A549 (cell line): Measurements from ENCODE around the gene FBN2. TPM values are rescaled to one million over a fixed set of nuclear protein-coding genes. Genes with fewer than 3 reads are reported as not detected.

Experiments used
- ATAC-seq, 2 experiments: fragments of 200-7000 bp in 1 of 2; fragments of >200 bp in 1 of 2; cut with Nextera tagmentation in 1 of 2; cut with Tn5 transposase in 1 of 2; 3 replicates each; pipeline versions ENCODE4 v1.8.0 to v1.9.1; 2018 to 2020; ENCODE audit warnings: mild to moderate bottlenecking in 1 of 2, moderate library complexity in 1 of 2
- CTCF ChIA-PET: fragments of 300-600 bp; sonication (Branson Sonifier 250); formaldehyde crosslinking; extraction: SDS; loops from one replicate; lab custom pipeline; 2021; ENCODE audit warnings: antibody characterized with exemption, inconsistent platforms; lab: Yijun Ruan, JAX
- POLR2A ChIA-PET: fragments of 350-600 bp; formaldehyde crosslinking; extraction: SDS; loops from one replicate; lab custom pipeline; 2021; ENCODE audit warnings: antibody characterized with exemption, inconsistent platforms; lab: Yijun Ruan, JAX
- DNase-seq, 2 experiments: peaks; one replicate each; pipeline versions ENCODE4 v3.0.0 to v3.0.0-alpha.2; 2011 to 2016; ENCODE audit warnings: low read depth in 1 of 2, low spot score in 1 of 2
- FAIRE-seq: peaks from 2 replicates; lab custom pipeline; 2011; peaks lifted over from hg19 to GRCh38; lab: Jason Lieb, UNC
- H3K27ac ChIP-seq, 2 experiments: fragments of >200 bp; sonication (Bioruptor Twin); formaldehyde crosslinking; 3 replicates each; pipeline ENCODE4 v1.5.1; 2016 to 2017
- H3K4me1 ChIP-seq: fragments of >200 bp; sonication (Bioruptor Twin); formaldehyde crosslinking; 3 replicates; pipeline ENCODE4 v1.6.1; 2016
- H3K4me2 ChIP-seq: fragments of >200 bp; sonication (Bioruptor Twin); formaldehyde crosslinking; 3 replicates; pipeline ENCODE4 v1.6.1; 2016
- H3K4me3 ChIP-seq: fragments of >200 bp; sonication (Bioruptor Twin); formaldehyde crosslinking; 3 replicates; pipeline ENCODE4 v1.5.1; 2016
- H3K9me3 ChIP-seq: fragments of >200 bp; sonication (Bioruptor Twin); formaldehyde crosslinking; 3 replicates; pipeline ENCODE4 v1.6.1; 2016
- BHLHE40 ChIP-seq: IDR thresholded peaks from 2 replicates; pipeline ENCODE4 v1.6.1; 2012; ENCODE audit warnings: low read depth, low read length, inconsistent platforms
- CEBPB ChIP-seq, 2 experiments: fragments of >200 bp in 1 of 2; sonication (Bioruptor Twin) in 1 of 2; formaldehyde crosslinking in 1 of 2; IDR thresholded peaks; 2 replicates each; pipeline ENCODE4 v1.6.1; 2012 to 2016
- CHD4 ChIP-seq: fragments of 200-600 bp; sonication (generic); IDR thresholded peaks from 2 replicates; pipeline ENCODE4 v1.6.1; 2016; ENCODE audit warnings: antibody characterized with exemption, mild to moderate bottlenecking, borderline replicate concordance
- CTCF ChIP-seq: fragments of >200 bp; sonication (Bioruptor Twin); formaldehyde crosslinking; IDR thresholded peaks from 3 replicates; pipeline ENCODE4 v1.5.1; 2016
- EHF ChIP-seq: fragments of 250-450 bp; sonication (Bioruptor Pico); IDR thresholded peaks from 2 replicates; pipeline ENCODE4 v1.5.0; 2020; ENCODE audit warnings: mild to moderate bottlenecking
- EHMT2 ChIP-seq: fragments of 200-600 bp; sonication (generic); IDR thresholded peaks from 2 replicates; pipeline ENCODE4 v1.6.1; 2016; ENCODE audit warnings: antibody characterized with exemption, low read depth, mild to moderate bottlenecking, moderate library complexity
- GATA3 ChIP-seq: IDR thresholded peaks from 2 replicates; pipeline ENCODE4 v1.6.1; 2012; ENCODE audit warnings: borderline replicate concordance
- HEYL ChIP-seq: fragments of 250-450 bp; sonication (Bioruptor Pico); IDR thresholded peaks from 2 replicates; pipeline ENCODE4 v1.8.0; 2021; ENCODE audit warnings: mild to moderate bottlenecking, moderate library complexity
- HOXB5 ChIP-seq: fragments of 250-450 bp; sonication (Bioruptor Pico); IDR thresholded peaks from 2 replicates; pipeline ENCODE4 v1.5.0; 2020; ENCODE audit warnings: mild to moderate bottlenecking, moderate library complexity
- KDM5A ChIP-seq: fragments of 200-600 bp; sonication (generic); IDR thresholded peaks from 2 replicates; pipeline ENCODE4 v1.6.1; 2016; ENCODE audit warnings: antibody characterized with exemption, mild to moderate bottlenecking
- NR3C1 ChIP-seq: fragments of >200 bp; sonication (Bioruptor Twin); formaldehyde crosslinking; IDR thresholded peaks from 3 replicates; pipeline ENCODE4 v1.6.1; 2017
- RARB ChIP-seq: fragments of 250-450 bp; sonication (Bioruptor Pico); IDR thresholded peaks from 2 replicates; pipeline ENCODE4 v1.8.0; 2021; ENCODE audit warnings: mild to moderate bottlenecking, moderate library complexity
- RCOR1 ChIP-seq: fragments of 150-350 bp; IDR thresholded peaks from 2 replicates; pipeline ENCODE4 v1.6.1; 2014; ENCODE audit warnings: antibody characterized with exemption, low read length, low read depth
- RFX5 ChIP-seq: fragments of 450-650 bp; IDR thresholded peaks from 2 replicates; pipeline ENCODE4 v1.7.1; 2014; ENCODE audit warnings: antibody characterized with exemption, mild to moderate bottlenecking, moderate library complexity
- SREBF2 ChIP-seq: fragments of 450-650 bp; IDR thresholded peaks from 2 replicates; pipeline ENCODE4 v1.6.1; 2014; ENCODE audit warnings: mild to moderate bottlenecking, moderate library complexity
- TP53 ChIP-seq: fragments of 250-450 bp; sonication (Bioruptor Pico); IDR thresholded peaks from 2 replicates; pipeline ENCODE4 v1.5.0; 2021; ENCODE audit warnings: mild to moderate bottlenecking, moderate library complexity
- ZFP36 ChIP-seq: fragments of 450-650 bp; IDR thresholded peaks from 2 replicates; pipeline ENCODE4 v1.6.1; 2014; ENCODE audit warnings: borderline replicate concordance; ENCODE audit not compliant: partially characterized antibody
- ZNF302 ChIP-seq: fragments of 250-450 bp; sonication (Bioruptor Pico); IDR thresholded peaks from 2 replicates; pipeline ENCODE4 v1.9.0; 2021; ENCODE audit warnings: inconsistent platforms, mild to moderate bottlenecking, moderate library complexity
- WGBS: methylation state at CpG from one replicate; pipeline ENCODE4 v1.1.6; 2017; ENCODE audit errors: missing lambda C conversion rate; 5-methylcytosine and 5-hydroxymethylcytosine counted together
- polyA plus RNA-seq, 4 experiments: library from polyadenylated mRNA; depleted of rRNA in 3 of 4; stranded (reverse); fragments of >200 nt; fragmentation: RNase III in 1 of 4; extraction: RNeasy Plus Mini Kit Qiagen cat#74134 plus additional on column Dnase treatment in 1 of 4; gene quantifications; 2 replicates in 3 of 4; 3 replicates in 1 of 4; pipeline ENCODE4 v1.2.3, GENCODE V29; 2011 to 2017
- TF ChIP-seq, protein P1 (sequence below): fragments of 200-600 bp; sonication (generic); IDR thresholded peaks from 2 replicates; pipeline ENCODE4 v1.6.1; 2016; ENCODE audit warnings: antibody characterized with exemption, mild to moderate bottlenecking, moderate library complexity
- TF ChIP-seq, protein P2 (sequence below): IDR thresholded peaks from 2 replicates; pipeline ENCODE4 v1.6.1; 2012
- TF ChIP-seq, protein P3 (sequence below): IDR thresholded peaks from 2 replicates; pipeline ENCODE4 v1.6.1; 2012

Gene FBN2
- polyA plus RNA-seq, 2 of the 4 experiments (the other 2 are of a cell fraction): 22.2 to 22.7 TPM

- no peak for FAIRE-seq
Measured at GRCh38 chr5:128483738-128484137, 54.3 kb downstream of the FBN2 start.

DNA sequence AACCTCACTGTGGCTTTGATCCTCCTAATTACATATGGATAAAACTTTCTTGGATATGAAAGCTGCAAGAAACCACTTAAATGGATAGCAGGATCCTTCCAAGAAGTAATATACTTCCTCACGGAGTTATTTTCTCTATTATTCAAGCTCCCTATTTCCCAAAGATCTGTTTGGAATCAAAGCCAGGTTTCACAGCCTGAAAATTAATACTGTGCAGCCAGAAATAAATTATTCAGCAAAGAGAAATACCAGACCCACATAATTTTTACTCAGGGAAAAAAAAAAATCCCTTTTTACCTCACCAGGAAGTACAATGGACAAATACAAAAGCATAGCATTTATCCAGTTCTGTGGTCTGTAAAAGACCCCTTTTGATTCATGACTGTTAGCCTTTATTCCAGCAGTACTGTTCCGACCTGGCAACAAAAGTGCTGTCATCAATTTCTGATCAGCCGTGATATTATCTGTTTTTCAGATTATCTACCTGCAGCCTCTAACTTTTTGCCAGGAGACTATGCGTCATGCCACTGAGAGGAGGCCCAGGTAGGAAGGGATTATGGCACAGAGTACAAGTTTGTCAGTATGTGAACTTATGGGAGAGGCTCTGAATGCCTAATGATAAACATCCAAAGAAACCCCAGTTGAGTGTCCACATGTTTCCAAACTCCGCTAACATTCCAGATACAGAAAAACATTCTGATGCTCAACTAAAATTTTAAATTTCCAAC, 57.0 kb downstream of the FBN2 start:
- TF ChIP-seq BHLHE40 (no peak), RCOR1 (no peak), RFX5 (no peak), NR3C1 (no peak), CEBPB (IDR thresholded peaks at IDR 0.05) (no peak), ZNF302 (no peak), GATA3 (no peak), HEYL (CRISPR knock-in tag) (no peak), SREBF2 (no peak), EHF (CRISPR knock-in tag) (no peak), KDM5A (no peak), EHMT2 (no peak), CHD4 (no peak), TP53 (CRISPR knock-in tag) (no peak)
- TF ChIP-seq, protein P1, sequence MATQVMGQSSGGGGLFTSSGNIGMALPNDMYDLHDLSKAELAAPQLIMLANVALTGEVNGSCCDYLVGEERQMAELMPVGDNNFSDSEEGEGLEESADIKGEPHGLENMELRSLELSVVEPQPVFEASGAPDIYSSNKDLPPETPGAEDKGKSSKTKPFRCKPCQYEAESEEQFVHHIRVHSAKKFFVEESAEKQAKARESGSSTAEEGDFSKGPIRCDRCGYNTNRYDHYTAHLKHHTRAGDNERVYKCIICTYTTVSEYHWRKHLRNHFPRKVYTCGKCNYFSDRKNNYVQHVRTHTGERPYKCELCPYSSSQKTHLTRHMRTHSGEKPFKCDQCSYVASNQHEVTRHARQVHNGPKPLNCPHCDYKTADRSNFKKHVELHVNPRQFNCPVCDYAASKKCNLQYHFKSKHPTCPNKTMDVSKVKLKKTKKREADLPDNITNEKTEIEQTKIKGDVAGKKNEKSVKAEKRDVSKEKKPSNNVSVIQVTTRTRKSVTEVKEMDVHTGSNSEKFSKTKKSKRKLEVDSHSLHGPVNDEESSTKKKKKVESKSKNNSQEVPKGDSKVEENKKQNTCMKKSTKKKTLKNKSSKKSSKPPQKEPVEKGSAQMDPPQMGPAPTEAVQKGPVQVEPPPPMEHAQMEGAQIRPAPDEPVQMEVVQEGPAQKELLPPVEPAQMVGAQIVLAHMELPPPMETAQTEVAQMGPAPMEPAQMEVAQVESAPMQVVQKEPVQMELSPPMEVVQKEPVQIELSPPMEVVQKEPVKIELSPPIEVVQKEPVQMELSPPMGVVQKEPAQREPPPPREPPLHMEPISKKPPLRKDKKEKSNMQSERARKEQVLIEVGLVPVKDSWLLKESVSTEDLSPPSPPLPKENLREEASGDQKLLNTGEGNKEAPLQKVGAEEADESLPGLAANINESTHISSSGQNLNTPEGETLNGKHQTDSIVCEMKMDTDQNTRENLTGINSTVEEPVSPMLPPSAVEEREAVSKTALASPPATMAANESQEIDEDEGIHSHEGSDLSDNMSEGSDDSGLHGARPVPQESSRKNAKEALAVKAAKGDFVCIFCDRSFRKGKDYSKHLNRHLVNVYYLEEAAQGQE: no peak
- TF ChIP-seq, protein P2, sequence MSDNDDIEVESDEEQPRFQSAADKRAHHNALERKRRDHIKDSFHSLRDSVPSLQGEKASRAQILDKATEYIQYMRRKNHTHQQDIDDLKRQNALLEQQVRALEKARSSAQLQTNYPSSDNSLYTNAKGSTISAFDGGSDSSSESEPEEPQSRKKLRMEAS: no peak
- TF ChIP-seq, protein P3, sequence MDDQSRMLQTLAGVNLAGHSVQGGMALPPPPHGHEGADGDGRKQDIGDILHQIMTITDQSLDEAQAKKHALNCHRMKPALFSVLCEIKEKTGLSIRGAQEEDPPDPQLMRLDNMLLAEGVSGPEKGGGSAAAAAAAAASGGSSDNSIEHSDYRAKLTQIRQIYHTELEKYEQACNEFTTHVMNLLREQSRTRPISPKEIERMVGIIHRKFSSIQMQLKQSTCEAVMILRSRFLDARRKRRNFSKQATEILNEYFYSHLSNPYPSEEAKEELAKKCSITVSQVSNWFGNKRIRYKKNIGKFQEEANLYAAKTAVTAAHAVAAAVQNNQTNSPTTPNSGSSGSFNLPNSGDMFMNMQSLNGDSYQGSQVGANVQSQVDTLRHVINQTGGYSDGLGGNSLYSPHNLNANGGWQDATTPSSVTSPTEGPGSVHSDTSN: no peak
- 90% methylated on average over 5 of the region's 5 CpGs for WGBS
- Histone ChIP-seq H3K4me1 (no peaks in the 10 kb centered on the region), H3K27ac (no peak overlapping the region), H3K9me3 (no peaks in the 10 kb centered on the region), H3K4me3 (no peak overlapping the region), H3K4me2 (no peak overlapping the region)
- POLR2A ChIA-PET: no interaction called here
- DNase-seq (no peak), FAIRE-seq (no peak), ATAC-seq (no peak)
- CTCF ChIA-PET: no interaction called here

More at GRCh38 chr5:128483738-128484137, 54.3 kb downstream of the FBN2 start:
- Histone ChIP-seq H3K27ac (no peak overlapping the region), H3K9me3 (no peaks in the 10 kb centered on the region), H3K4me3 (no peak overlapping the region), H3K4me2 (no peak overlapping the region), H3K4me1 (no peaks in the 10 kb centered on the region)
- TF ChIP-seq HOXB5 (CRISPR knock-in tag) (no peak), ZFP36 (no peak), CHD4 (no peak), RFX5 (no peak), RARB (no peak), EHMT2 (no peak), CTCF (no peak)
- ChIA-PET CTCF (interaction anchor here (0.9 kb wide), 1 partner anchor 27 kb away, joined by 3 read pairs; no protein-coding TSS in a partner anchor), POLR2A (no interaction called here)
- no peak for ATAC-seq
- 74% methylated on average over 3 of the region's 3 CpGs for WGBS
- DNase-seq: no peak
